WTC11 (cell line): ENCODE results near the gene EMC9. TPM values are rescaled to one million over a fixed set of nuclear protein-coding genes. Genes with fewer than 3 reads are reported as not detected.

Experiments used
- ATAC-seq: fragments of 200-7000 bp; cut with Tn5 transposase; 2 replicates; pipeline ENCODE4 v1.10.0; 2021; ENCODE audit warnings: mild to moderate bottlenecking, moderate library complexity
- CTCF ChIA-PET: fragments of 300-600 bp; sonication (Branson Sonifier 250); formaldehyde crosslinking; loops from one replicate; lab custom pipeline; 2021; ENCODE audit warnings: antibody characterized with exemption; lab: Charles Lee
- POLR2A ChIA-PET: fragments of 350-600 bp; sonication (Branson Sonifier 250); formaldehyde crosslinking; loops from one replicate; lab custom pipeline; 2021; ENCODE audit warnings: antibody characterized with exemption; lab: Charles Lee
- DNase-seq: peaks from one replicate; pipeline ENCODE4 v3.0.0; 2021; ENCODE audit warnings: low spot score
- H3K27ac Mint-ChIP-seq: 2 replicates; pipeline ENCODE4 v1.8.0; 2021; ENCODE audit warnings: mixed read lengths
- H3K27me3 Mint-ChIP-seq: 2 replicates; pipeline ENCODE4 v1.8.0; 2021; ENCODE audit warnings: low read depth, mild to moderate bottlenecking, moderate library complexity, mixed read lengths
- H3K36me3 Mint-ChIP-seq: 2 replicates; pipeline ENCODE4 v1.8.0; 2021; ENCODE audit warnings: mixed read lengths
- H3K4me1 Mint-ChIP-seq: 2 replicates; pipeline ENCODE4 v1.8.0; 2022; ENCODE audit warnings: mixed read lengths
- H3K4me3 Mint-ChIP-seq: 2 replicates; pipeline ENCODE4 v1.8.0; 2021; ENCODE audit warnings: mild to moderate bottlenecking, moderate library complexity, mixed read lengths
- H3K9me3 Mint-ChIP-seq: 2 replicates; pipeline ENCODE4 v1.8.0; 2021; ENCODE audit warnings: mixed read lengths
- GRHL2 ChIP-seq: fragments of 250-450 bp; sonication (Bioruptor Pico); IDR thresholded peaks from 2 replicates; pipeline ENCODE4 v1.8.0; 2022; ENCODE audit warnings: mild to moderate bottlenecking, moderate library complexity; ENCODE audit not compliant: insufficient replicate concordance, severe bottlenecking
- JAZF1 ChIP-seq: fragments of 250-450 bp; sonication (Bioruptor Pico); IDR thresholded peaks from 2 replicates; pipeline ENCODE4 v1.9.0; 2021; ENCODE audit warnings: moderate library complexity, mild to moderate bottlenecking, inconsistent platforms
- KAT7 ChIP-seq: sonication (generic); formaldehyde crosslinking; IDR thresholded peaks from 2 replicates; pipeline ENCODE4 v1.8.1; 2023; ENCODE audit warnings: missing genetic modification reagents, mild to moderate bottlenecking, borderline replicate concordance
- SMAD3 ChIP-seq: sonication (generic); formaldehyde crosslinking; IDR thresholded peaks from 2 replicates; pipeline ENCODE4 v1.8.0; 2022; ENCODE audit warnings: missing genetic modification reagents, mild to moderate bottlenecking, borderline replicate concordance
- TP53 ChIP-seq: sonication (generic); formaldehyde crosslinking; IDR thresholded peaks from 2 replicates; pipeline ENCODE4 v1.8.1; 2023; ENCODE audit warnings: mild to moderate bottlenecking, missing genetic modification reagents
- ZNF232 ChIP-seq: sonication (generic); formaldehyde crosslinking; IDR thresholded peaks from 2 replicates; pipeline ENCODE4 v1.8.0; 2022; ENCODE audit warnings: mild to moderate bottlenecking, missing genetic modification reagents
- total RNA-seq: library from RNA; stranded (reverse); gene quantifications from 3 replicates; pipeline ENCODE4 v1.2.3, GENCODE V29; 2021
- TF ChIP-seq, protein P1 (sequence below): sonication (generic); formaldehyde crosslinking; IDR thresholded peaks from 2 replicates; pipeline ENCODE4 v1.8.1; 2023; ENCODE audit warnings: mild to moderate bottlenecking, missing genetic modification reagents, borderline replicate concordance
- TF ChIP-seq, protein P2 (sequence below): sonication (generic); formaldehyde crosslinking; IDR thresholded peaks from 2 replicates; pipeline ENCODE4 v1.8.1; 2023; ENCODE audit warnings: mild to moderate bottlenecking, missing genetic modification reagents, moderate library complexity
- TF ChIP-seq, protein P3 (sequence below): sonication (generic); formaldehyde crosslinking; IDR thresholded peaks from 2 replicates; pipeline ENCODE4 v1.8.0; 2023; ENCODE audit warnings: missing genetic modification reagents, mild to moderate bottlenecking, borderline replicate concordance
- TF ChIP-seq, protein P4 (sequence below): sonication (generic); formaldehyde crosslinking; IDR thresholded peaks from 2 replicates; pipeline ENCODE4 v1.8.0; 2022; ENCODE audit warnings: mild to moderate bottlenecking, missing genetic modification reagents
- TF ChIP-seq, protein P5 (sequence below): sonication (generic); formaldehyde crosslinking; conservative IDR thresholded peaks from 2 replicates; pipeline ENCODE4 v1.8.1; 2022; ENCODE audit warnings: mild to moderate bottlenecking, missing genetic modification reagents

The EMC9 gene
- total RNA-seq, 1 experiment from 2014 or later: 44.4 TPM

DNA sequence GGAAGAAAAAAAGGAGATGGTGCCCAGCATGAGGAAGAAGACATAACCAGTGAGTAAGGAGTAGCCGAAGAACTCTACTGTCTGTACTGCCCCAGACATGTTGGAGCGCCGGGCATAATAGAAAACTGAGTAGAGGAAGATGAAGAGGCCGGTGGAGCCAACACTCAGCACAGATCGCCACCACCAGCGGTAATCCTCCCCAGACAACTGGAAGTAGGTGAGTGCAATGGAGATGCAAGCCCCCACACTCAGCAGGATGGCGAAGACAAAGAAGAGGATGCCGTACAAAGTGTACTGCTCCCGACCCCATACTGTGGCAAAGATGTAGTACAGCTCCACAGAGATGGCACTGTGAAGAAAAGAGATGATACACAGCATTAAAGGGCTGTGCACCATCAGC is 48.1 kb upstream of the EMC9 start (continued):
- TF ChIP-seq, protein P1, sequence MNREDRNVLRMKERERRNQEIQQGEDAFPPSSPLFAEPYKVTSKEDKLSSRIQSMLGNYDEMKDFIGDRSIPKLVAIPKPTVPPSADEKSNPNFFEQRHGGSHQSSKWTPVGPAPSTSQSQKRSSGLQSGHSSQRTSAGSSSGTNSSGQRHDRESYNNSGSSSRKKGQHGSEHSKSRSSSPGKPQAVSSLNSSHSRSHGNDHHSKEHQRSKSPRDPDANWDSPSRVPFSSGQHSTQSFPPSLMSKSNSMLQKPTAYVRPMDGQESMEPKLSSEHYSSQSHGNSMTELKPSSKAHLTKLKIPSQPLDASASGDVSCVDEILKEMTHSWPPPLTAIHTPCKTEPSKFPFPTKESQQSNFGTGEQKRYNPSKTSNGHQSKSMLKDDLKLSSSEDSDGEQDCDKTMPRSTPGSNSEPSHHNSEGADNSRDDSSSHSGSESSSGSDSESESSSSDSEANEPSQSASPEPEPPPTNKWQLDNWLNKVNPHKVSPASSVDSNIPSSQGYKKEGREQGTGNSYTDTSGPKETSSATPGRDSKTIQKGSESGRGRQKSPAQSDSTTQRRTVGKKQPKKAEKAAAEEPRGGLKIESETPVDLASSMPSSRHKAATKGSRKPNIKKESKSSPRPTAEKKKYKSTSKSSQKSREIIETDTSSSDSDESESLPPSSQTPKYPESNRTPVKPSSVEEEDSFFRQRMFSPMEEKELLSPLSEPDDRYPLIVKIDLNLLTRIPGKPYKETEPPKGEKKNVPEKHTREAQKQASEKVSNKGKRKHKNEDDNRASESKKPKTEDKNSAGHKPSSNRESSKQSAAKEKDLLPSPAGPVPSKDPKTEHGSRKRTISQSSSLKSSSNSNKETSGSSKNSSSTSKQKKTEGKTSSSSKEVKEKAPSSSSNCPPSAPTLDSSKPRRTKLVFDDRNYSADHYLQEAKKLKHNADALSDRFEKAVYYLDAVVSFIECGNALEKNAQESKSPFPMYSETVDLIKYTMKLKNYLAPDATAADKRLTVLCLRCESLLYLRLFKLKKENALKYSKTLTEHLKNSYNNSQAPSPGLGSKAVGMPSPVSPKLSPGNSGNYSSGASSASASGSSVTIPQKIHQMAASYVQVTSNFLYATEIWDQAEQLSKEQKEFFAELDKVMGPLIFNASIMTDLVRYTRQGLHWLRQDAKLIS (CRISPR knock-in tag): no peak

DNA sequence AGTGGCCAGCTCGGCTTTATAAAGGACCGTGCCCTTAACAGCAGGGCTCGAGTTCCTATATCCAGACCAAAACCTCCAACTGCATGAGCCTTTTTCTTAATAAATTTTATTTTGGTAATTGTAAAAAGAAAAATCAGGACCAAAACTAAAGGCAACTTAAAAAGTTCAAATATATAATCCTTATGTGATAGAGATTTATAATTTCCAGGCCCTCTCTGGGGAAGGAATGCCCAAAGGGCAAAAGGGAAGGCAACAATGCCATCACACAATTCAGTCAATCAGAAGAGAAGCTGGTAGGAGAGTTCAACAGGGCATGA is 47.6 kb upstream of the EMC9 start:
- no peak overlapping the region; the same call in 1 of the 2 replicates for H3K27ac Mint-ChIP-seq
- peaks cover 31% of the 10 kb centered on the region for H3K36me3 Mint-ChIP-seq
- DNase-seq (no peak), ATAC-seq (no peak)
- H3K4me1 Mint-ChIP-seq: peaks cover 16% of the 10 kb centered on the region
- CTCF ChIA-PET: interaction anchor here (0.9 to 3.3 kb wide), 9 partner anchors 17 to 243 kb away, joined by 3 to 24 read pairs (median 4); partner anchors contain the start of genes CHMP4A, DCAF11, IRF9 and NRL
- TF ChIP-seq JAZF1 (CRISPR knock-in tag) (no peak), GRHL2 (CRISPR knock-in tag) (no peak), KAT7 (no peak), ZNF232 (CRISPR knock-in tag) (no peak), TP53 (CRISPR knock-in tag) (no peak), SMAD3 (CRISPR knock-in tag) (no peak)
- TF ChIP-seq, protein P2, sequence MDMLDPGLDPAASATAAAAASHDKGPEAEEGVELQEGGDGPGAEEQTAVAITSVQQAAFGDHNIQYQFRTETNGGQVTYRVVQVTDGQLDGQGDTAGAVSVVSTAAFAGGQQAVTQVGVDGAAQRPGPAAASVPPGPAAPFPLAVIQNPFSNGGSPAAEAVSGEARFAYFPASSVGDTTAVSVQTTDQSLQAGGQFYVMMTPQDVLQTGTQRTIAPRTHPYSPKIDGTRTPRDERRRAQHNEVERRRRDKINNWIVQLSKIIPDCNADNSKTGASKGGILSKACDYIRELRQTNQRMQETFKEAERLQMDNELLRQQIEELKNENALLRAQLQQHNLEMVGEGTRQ: no peak
- TF ChIP-seq, protein P3, sequence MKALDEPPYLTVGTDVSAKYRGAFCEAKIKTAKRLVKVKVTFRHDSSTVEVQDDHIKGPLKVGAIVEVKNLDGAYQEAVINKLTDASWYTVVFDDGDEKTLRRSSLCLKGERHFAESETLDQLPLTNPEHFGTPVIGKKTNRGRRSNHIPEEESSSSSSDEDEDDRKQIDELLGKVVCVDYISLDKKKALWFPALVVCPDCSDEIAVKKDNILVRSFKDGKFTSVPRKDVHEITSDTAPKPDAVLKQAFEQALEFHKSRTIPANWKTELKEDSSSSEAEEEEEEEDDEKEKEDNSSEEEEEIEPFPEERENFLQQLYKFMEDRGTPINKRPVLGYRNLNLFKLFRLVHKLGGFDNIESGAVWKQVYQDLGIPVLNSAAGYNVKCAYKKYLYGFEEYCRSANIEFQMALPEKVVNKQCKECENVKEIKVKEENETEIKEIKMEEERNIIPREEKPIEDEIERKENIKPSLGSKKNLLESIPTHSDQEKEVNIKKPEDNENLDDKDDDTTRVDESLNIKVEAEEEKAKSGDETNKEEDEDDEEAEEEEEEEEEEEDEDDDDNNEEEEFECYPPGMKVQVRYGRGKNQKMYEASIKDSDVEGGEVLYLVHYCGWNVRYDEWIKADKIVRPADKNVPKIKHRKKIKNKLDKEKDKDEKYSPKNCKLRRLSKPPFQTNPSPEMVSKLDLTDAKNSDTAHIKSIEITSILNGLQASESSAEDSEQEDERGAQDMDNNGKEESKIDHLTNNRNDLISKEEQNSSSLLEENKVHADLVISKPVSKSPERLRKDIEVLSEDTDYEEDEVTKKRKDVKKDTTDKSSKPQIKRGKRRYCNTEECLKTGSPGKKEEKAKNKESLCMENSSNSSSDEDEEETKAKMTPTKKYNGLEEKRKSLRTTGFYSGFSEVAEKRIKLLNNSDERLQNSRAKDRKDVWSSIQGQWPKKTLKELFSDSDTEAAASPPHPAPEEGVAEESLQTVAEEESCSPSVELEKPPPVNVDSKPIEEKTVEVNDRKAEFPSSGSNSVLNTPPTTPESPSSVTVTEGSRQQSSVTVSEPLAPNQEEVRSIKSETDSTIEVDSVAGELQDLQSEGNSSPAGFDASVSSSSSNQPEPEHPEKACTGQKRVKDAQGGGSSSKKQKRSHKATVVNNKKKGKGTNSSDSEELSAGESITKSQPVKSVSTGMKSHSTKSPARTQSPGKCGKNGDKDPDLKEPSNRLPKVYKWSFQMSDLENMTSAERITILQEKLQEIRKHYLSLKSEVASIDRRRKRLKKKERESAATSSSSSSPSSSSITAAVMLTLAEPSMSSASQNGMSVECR (CRISPR knock-in tag): no peak
- TF ChIP-seq, protein P4, sequence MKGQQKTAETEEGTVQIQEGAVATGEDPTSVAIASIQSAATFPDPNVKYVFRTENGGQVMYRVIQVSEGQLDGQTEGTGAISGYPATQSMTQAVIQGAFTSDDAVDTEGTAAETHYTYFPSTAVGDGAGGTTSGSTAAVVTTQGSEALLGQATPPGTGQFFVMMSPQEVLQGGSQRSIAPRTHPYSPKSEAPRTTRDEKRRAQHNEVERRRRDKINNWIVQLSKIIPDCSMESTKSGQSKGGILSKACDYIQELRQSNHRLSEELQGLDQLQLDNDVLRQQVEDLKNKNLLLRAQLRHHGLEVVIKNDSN (CRISPR knock-in tag): no peak
- TF ChIP-seq, protein P5, sequence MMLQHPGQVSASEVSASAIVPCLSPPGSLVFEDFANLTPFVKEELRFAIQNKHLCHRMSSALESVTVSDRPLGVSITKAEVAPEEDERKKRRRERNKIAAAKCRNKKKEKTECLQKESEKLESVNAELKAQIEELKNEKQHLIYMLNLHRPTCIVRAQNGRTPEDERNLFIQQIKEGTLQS: no peak
- peak overlapping the region; percentile 89 for H3K4me3 Mint-ChIP-seq
- POLR2A ChIA-PET: interaction anchor here (0.9 to 1.7 kb wide), 6 partner anchors 20 to 74 kb away, joined by 4 to 11 read pairs (median 7); partner anchors contain the start of genes CHMP4A, DCAF11, IRF9 and MDP1
- no peaks in the 10 kb centered on the region for H3K9me3 Mint-ChIP-seq
- no peaks in the 10 kb centered on the region for H3K27me3 Mint-ChIP-seq
